HG03139 (cell line): Measurements from ENCODE around the gene TMEM14C.
A peak's percentile ranks its signal among the peaks of the same experiment; 100 is the strongest.
"Not testable (repeated sequence)": the region's sequence is repeated elsewhere in the genome, so short reads cannot be mapped to it uniquely, and the experiment has no call there.

Experiments used
- ATAC-seq: cut with Tn5 transposase; IDR thresholded peaks from one replicate; pipeline ENCODE4 v1.9.1; 2021; ENCODE audit not compliant: unreplicated experiment

The TMEM14C gene

GRCh38 chr6:10720960-10721849, 1.7 kb upstream of the TMEM14C start:
- not testable (repeated sequence) for ATAC-seq

- no peak for ATAC-seq
Observed at GRCh38 chr6:10721850-10722569, 860 bp upstream of the TMEM14C start.

GRCh38 chr6:10722570-10722819, 375 bp upstream of the TMEM14C start:
- ATAC-seq, result no peak

GRCh38 chr6:10723567-10723881, 654 bp downstream of the TMEM14C start:
- ATAC-seq, result no peak

- ATAC-seq, result no peak
Observed at GRCh38 chr6:10725044-10725443, 2.2 kb downstream of the TMEM14C start.

- ATAC-seq, result no peak
Observed at GRCh38 chr6:10725716-10726115, 2.8 kb downstream of the TMEM14C start.

DNA sequence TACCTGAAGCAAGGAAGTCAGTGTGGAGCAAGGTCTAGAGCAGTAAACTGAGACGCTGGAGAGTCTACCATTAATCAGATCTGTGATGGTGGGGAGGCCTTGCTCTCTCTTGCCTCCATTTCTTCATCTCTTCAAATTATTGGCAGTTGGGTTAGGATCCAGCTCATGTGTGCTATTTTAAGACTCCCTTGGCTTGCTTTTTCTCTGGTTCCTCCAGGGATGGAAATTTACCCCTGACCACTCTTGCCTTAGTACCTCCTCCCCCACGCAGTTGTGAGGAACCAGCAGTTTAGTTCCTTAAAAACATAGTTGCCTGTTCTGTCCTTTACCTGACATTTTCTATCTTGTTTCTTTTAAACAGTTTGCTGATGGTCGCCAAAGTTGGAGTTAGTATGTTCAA, 7.4 kb downstream of the TMEM14C start:
- ATAC-seq, result no peak

- ATAC-seq, result no peak
Observed at GRCh38 chr6:10733151-10733715, 10.4 kb downstream of the TMEM14C start.

DNA sequence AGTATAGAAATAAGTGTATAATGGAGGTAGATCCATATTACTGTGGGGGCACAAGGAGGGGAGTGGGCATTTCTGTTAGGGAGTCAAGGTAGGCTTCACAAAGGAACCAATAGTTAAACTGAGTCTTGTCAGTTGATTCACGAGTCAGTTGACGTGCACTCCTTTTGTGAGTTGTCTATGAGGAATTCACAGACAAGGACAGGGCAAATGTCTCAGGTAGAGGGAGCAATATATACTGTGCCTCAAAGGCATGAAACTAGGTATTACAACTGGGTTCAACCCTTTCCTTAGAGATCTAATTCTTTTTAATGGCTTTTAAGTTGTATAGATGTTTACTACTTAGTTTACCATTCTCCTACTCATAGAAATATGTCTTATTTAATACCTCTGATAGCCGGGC, 11.0 kb downstream of the TMEM14C start:
- no peak for ATAC-seq

- ATAC-seq, result no peak
Observed at GRCh38 chr6:10736731-10737130, 13.9 kb downstream of the TMEM14C start.

DNA sequence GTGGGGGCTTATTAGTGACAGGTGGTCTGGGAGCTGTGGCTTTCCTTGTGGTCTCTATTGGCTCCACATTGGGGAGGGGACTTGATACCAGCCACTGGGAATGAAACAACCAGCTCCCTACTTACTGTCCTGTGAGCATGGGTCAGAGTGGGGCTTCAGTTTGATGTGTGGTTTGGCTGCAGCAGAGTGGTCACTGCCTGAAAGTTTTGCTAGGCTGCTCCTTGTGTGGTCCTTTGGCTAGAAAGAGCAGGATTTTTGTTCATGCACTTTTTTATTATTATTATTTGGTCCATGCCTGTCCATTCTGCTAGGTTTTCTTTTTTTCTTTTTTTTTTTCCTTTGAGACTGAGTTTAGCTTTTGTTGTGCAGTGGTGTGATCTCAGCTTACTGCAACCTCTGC, 17.2 kb downstream of the TMEM14C start:
- ATAC-seq, result no peak

DNA sequence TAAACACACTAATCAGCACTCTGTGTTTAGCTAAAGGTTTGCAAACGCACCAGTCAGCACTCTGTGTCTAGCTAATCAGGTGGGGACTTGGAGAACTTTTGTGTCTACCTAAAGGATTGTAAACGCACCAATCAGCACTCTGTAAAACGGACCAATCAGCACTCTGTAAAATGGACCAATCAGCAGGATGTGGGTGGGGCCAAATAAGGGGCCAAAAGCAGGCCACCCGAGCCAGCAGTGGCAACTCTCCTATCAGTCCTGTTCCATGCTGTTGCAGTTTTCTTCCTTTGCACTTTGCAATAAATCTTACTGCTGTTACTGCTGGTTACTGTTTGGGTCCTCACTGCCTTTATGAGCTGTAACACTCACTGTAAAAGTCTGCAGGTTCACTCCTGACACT, 18.8 kb downstream of the TMEM14C start:
- not testable (repeated sequence) for ATAC-seq

- no peak for ATAC-seq
Observed at GRCh38 chr6:10742251-10742650, 19.4 kb downstream of the TMEM14C start.

- ATAC-seq, result no peak
Observed at GRCh38 chr6:10743515-10743914, 20.6 kb downstream of the TMEM14C start.

GRCh38 chr6:10745116-10745515, 22.2 kb downstream of the TMEM14C start:
- ATAC-seq, result no peak

- ATAC-seq, result no peak
Observed at GRCh38 chr6:10746915-10747250, 24.0 kb downstream of the TMEM14C start.

DNA sequence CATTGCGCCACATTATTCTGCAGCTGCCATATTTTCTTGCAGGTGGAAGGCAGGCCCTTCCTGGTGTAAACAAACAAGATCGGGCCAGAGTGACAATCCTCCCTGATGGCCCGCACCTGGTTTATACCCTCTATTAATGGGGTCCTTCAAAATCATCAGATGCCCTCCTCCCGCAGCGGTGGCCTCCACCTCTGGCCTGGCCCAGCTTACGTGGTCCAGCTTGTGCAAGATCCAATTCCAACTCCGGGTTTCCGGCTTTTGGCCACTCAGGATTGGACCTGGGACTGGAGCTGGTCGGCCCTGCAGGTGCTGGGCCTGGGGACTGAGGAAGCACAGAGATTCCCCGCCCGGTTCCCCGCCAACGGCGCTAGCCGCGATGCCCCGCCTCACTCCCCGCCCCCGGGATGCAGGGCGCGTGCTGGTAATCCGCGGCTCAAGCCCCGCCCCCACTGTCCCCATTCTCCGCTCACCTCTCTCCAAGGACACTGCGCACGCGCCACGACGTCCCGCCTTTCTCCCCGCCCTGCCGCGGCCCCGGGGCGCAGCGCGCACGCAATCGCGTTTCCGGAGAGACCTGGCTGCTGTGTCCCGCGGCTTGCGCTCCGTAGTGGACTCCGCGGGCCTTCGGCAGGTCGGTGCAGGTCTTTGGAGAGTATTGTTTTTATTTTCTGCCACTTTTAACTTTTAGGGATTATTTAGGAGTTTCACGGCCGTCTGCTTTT, 24.5 kb downstream of the TMEM14C start, which contains the start of gene TMEM14B:
TMEM14B (plus strand) TSS at position 555 of the 722 bp plus-strand sequence. CDS start 1,441 bp downstream, outside the sequence.
- peak; percentile 94 for ATAC-seq

DNA sequence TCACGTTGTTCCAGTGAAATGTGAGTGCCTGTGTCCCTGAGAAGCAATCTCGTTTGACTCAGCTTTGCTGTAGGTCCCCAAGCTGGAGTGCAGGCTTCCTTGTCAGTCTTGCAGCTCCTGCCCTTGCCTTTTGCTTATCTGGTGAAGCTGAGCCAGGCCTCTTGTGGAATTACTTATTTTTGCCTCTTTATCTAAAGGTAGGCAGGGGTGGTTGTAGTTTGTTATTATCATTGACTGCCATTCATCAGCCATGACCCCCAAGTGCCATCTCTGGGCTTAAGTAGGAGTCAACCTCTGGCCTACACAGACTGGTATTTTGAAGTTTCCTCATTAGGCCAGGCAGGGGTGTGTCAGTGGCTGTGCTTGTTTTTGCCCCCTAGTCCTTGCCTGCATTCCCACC, 26.9 kb downstream of the TMEM14C start:
- ATAC-seq, result no peak

- ATAC-seq, result not testable (repeated sequence)
Observed at GRCh38 chr6:10750568-10750967, 27.7 kb downstream of the TMEM14C start.

DNA sequence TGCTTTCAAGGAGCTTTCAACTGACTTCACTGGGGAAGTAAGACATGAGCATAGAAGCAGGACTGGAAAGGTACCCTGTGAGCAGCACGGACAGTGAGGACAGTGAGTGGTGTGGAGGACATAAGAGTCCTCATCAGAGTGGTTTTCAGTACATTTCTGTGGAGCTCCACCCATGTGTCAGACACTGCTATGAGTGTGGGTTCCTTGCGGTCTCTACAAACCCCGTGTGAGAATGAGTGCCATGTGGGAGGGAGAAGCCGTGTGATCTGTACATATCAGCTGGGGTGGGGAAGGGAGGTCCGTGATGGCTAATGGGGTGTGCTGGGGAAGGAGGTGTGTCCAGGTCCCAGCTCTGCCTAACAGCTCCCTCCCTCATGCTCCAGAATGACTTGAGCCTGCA, 28.9 kb downstream of the TMEM14C start:
- ATAC-seq, result not testable (repeated sequence)

DNA sequence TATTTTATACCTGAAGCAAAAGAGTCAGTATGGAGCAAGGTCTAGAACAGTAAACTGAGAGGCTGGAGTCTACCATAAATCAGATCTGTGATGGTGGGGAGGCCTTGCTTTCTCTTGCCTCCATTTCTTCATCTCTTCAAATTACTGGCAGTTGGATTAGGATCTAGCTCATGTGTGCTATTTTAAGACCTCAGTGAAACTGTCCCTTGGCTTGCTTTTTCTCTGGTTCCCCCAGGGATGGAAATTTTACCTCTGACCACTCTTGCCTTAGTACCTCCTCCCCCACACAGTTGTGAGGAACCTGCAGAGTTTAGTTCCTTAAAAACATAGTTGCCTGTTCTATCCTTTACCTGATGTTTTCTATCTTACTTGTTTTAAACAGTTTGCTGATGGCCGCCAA, 33.2 kb downstream of the TMEM14C start:
- no peak for ATAC-seq
